HCT116 (cell line): ENCODE data around the gene BCKDHB. TPM values are rescaled to one million over a fixed set of nuclear protein-coding genes. Genes with fewer than 3 reads are reported as not detected.

Experiments
- ATAC-seq: fragments of 200-7000 bp; cut with Tn5 transposase; 2 replicates; pipeline ENCODE4 v1.9.1; 2020; ENCODE audit warnings: mild to moderate bottlenecking, moderate library complexity
- BruUV-seq: library from RNA; stranded (reverse); fragments of 400-500 nt; replicated peaks from 2 replicates; lab custom pipeline; 2021; lab: Mats Ljungman, UMichigan
- CTCF ChIA-PET: fragments of 300-600 bp; sonication (Branson Sonifier 250); formaldehyde crosslinking; loops from one replicate; lab custom pipeline; 2021; ENCODE audit warnings: antibody characterized with exemption; lab: Charles Lee
- POLR2A ChIA-PET: fragments of 300-600, 350-600 bp; sonication (Branson Sonifier 250); formaldehyde crosslinking; loops from one replicate; lab custom pipeline; 2021; ENCODE audit warnings: antibody characterized with exemption; lab: Charles Lee
- RAD21 ChIA-PET, 2 experiments: fragments of 300-600 bp; sonication (Branson Sonifier 250); formaldehyde crosslinking; loops; one replicate each; lab custom pipeline; 2023; ENCODE audit warnings: low total read pairs in 2 of 2; ENCODE audit not compliant: uncharacterized antibody in 2 of 2, unreplicated experiment in 2 of 2, low non-redundant PET in 1 of 2; lab: Charles Lee
- DNase-seq: peaks from one replicate; pipeline ENCODE4 v3.0.0-alpha.2; 2010; ENCODE audit warnings: low read depth, low spot score
- H2AFZ ChIP-seq: fragments of 200-600 bp; shearing (Covaris generic), sonication (generic); 2 replicates; pipeline ENCODE4 v1.6.1; 2017; ENCODE audit warnings: low read depth, mixed run types, mixed read lengths, antibody characterized with exemption, low read length; ENCODE audit not compliant: poor library complexity, severe bottlenecking
- H3K27ac ChIP-seq: 2 replicates; pipeline ENCODE4 v1.5.1; 2012; ENCODE audit warnings: low read depth, low read length
- H3K27me3 ChIP-seq: fragments of 200-600 bp; sonication (generic); 2 replicates; pipeline ENCODE4 v1.6.1; 2016; ENCODE audit warnings: mixed run types, low read length, mixed read lengths; ENCODE audit not compliant: insufficient read depth
- H3K36me3 ChIP-seq, 2 experiments: fragments of 200-500 bp in 1 of 2; fragments of 200-600 bp in 1 of 2; sonication (Bioruptor generic) in 1 of 2; sonication (generic) in 1 of 2; 2 replicates each; pipeline versions ENCODE4 v1.5.1 to v1.6.1; 2014 to 2016; ENCODE audit warnings: low read length in 2 of 2, inconsistent platforms in 1 of 2, mixed read lengths in 1 of 2, mixed run types in 1 of 2; ENCODE audit not compliant: insufficient read depth in 2 of 2, control insufficient read depth in 1 of 2
- H3K4me1 ChIP-seq, 2 experiments: fragments of 200-600 bp in 1 of 2; sonication (generic) in 1 of 2; 2 replicates each; pipeline versions ENCODE4 v1.5.1 to v1.6.1; 2012 to 2017; ENCODE audit warnings: low read length in 2 of 2, inconsistent platforms in 1 of 2, mild to moderate bottlenecking in 1 of 2, mixed read lengths in 1 of 2, mixed run types in 1 of 2, moderate library complexity in 1 of 2; ENCODE audit not compliant: insufficient read depth in 2 of 2, control insufficient read depth in 1 of 2
- H3K4me2 ChIP-seq: fragments of 200-600 bp; sonication (generic); 2 replicates; pipeline ENCODE4 v1.6.1; 2017; ENCODE audit warnings: mixed run types, low read length, mixed read lengths
- H3K4me3 ChIP-seq, 2 experiments: fragments of 200-600 bp in 1 of 2; sonication (generic) in 1 of 2; replicated peaks in 1 of 2; 2 replicates each; pipeline ENCODE4 v1.5.1; 2011 to 2016; ENCODE audit warnings: low read length in 2 of 2, control low read depth in 1 of 2, low read depth in 1 of 2, mild to moderate bottlenecking in 1 of 2, mixed read lengths in 1 of 2, mixed run types in 1 of 2
- H3K79me2 ChIP-seq: fragments of 200-600 bp; sonication (generic); 2 replicates; pipeline ENCODE4 v1.6.1; 2017; ENCODE audit warnings: mild to moderate bottlenecking, mixed run types, low read length, moderate library complexity, mixed read lengths; ENCODE audit not compliant: insufficient read depth
- H3K9ac ChIP-seq: fragments of 200-600 bp; sonication (generic); 2 replicates; pipeline ENCODE4 v1.6.1; 2016; ENCODE audit warnings: low read length, mixed read lengths
- H3K9me2 ChIP-seq: fragments of 200-600 bp; sonication (generic), shearing (Covaris generic); 2 replicates; pipeline ENCODE4 v1.6.1; 2017; ENCODE audit warnings: mixed run types, mild to moderate bottlenecking, moderate library complexity; ENCODE audit not compliant: insufficient read depth
- H3K9me3 ChIP-seq, 2 experiments: fragments of 200-500 bp in 1 of 2; fragments of 200-600 bp in 1 of 2; sonication (Bioruptor generic) in 1 of 2; sonication (generic) in 1 of 2; 2 replicates each; pipeline ENCODE4 v1.6.1; 2014 to 2017; ENCODE audit warnings: low read length in 2 of 2, mixed read lengths in 2 of 2, inconsistent platforms in 1 of 2, low read depth in 1 of 2, mild to moderate bottlenecking in 1 of 2, mixed run types in 1 of 2, moderate library complexity in 1 of 2; ENCODE audit not compliant: control insufficient read depth in 1 of 2, insufficient read depth in 1 of 2
- H4K20me1 ChIP-seq: fragments of 200-600 bp; sonication (generic), shearing (Covaris generic); 2 replicates; pipeline ENCODE4 v1.6.1; 2017; ENCODE audit warnings: mixed run types, mild to moderate bottlenecking, moderate library complexity; ENCODE audit not compliant: insufficient read depth
- CBX3 ChIP-seq: IDR thresholded peaks from 2 replicates; pipeline ENCODE4 v1.6.1; 2012; ENCODE audit warnings: low read depth
- CTCF ChIP-seq, 3 experiments: fragments of 200-600 bp in 1 of 3; sonication (generic) in 1 of 3; IDR thresholded peaks in 2 of 3; conservative IDR thresholded peaks in 1 of 3; 2 replicates each; pipeline ENCODE4 v1.5.1; 2012 to 2017; ENCODE audit warnings: low read depth in 2 of 3, low read length in 2 of 3, antibody characterized with exemption in 1 of 3, borderline replicate concordance in 1 of 3, control low read depth in 1 of 3, mild to moderate bottlenecking in 1 of 3, mixed read lengths in 1 of 3, mixed run types in 1 of 3, moderate library complexity in 1 of 3; ENCODE audit not compliant: insufficient read depth in 1 of 3
- EZH2 ChIP-seq: fragments of 200-600 bp; sonication (generic); IDR thresholded peaks from 2 replicates; pipeline ENCODE4 v1.6.1; 2017; ENCODE audit warnings: antibody characterized with exemption, mixed run types
- EZH2phosphoT487 ChIP-seq: fragments of 200-600 bp; IDR thresholded peaks from 2 replicates; pipeline ENCODE4 v1.6.1; 2018; ENCODE audit warnings: antibody characterized with exemption, borderline replicate concordance
- POLR2A ChIP-seq: IDR thresholded peaks from 2 replicates; pipeline ENCODE4 v1.7.0; 2011; ENCODE audit warnings: borderline replicate concordance; ENCODE audit not compliant: insufficient read depth, insufficient read length; ENCODE audit errors: extremely low read depth
- RAD21 ChIP-seq: IDR thresholded peaks from 2 replicates; pipeline ENCODE4 v1.6.1; 2012; ENCODE audit warnings: low read depth, mild to moderate bottlenecking
- REST ChIP-seq: IDR thresholded peaks from 2 replicates; pipeline ENCODE4 v1.6.1; 2012; ENCODE audit warnings: low read depth
- SRF ChIP-seq: IDR thresholded peaks from 2 replicates; pipeline ENCODE4 v1.6.1; 2012; ENCODE audit warnings: low read depth
- ZNF274 ChIP-seq: fragments of 200-500 bp; sonication (Bioruptor generic); IDR thresholded peaks from 2 replicates; pipeline ENCODE4 v1.6.1; 2014; ENCODE audit warnings: mild to moderate bottlenecking, low read depth, low read length, inconsistent platforms
- intact Hi-C: fragments of 100-400 bp; cut with micrococcal nuclease; formaldehyde crosslinking; loops from 2 replicates; pipeline ENCODE4 v1.10.0; 2022
- total RNA-seq: library from RNA; stranded (reverse); gene quantifications from one replicate; pipeline ENCODE4 v1.2.1, GENCODE V29; 2021; ENCODE audit not compliant: unreplicated experiment
- TF ChIP-seq, protein P1 (sequence below): IDR thresholded peaks from 2 replicates; pipeline ENCODE4 v1.6.1; 2012

BCKDHB gene
- total RNA-seq, 1 experiment from 2014 or later = 11.2 TPM

- TF ChIP-seq REST = no peak
- no peak for TF ChIP-seq RAD21
- TF ChIP-seq CTCF (IDR thresholded peaks at IDR 0.05 in 2 of 3, conservative IDR thresholded peaks at IDR 0.05 in 1 of 3; ENCODE audit: borderline replicate concordance in 1 of 3, insufficient read depth in 1 of 3, low read depth in 2 of 3, low read length in 2 of 3) = no peak
- TF ChIP-seq, protein P1, sequence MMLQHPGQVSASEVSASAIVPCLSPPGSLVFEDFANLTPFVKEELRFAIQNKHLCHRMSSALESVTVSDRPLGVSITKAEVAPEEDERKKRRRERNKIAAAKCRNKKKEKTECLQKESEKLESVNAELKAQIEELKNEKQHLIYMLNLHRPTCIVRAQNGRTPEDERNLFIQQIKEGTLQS = no peak
Measured at GRCh38 chr6:80341330-80341729, 234.9 kb downstream of the BCKDHB start (continued).

DNA sequence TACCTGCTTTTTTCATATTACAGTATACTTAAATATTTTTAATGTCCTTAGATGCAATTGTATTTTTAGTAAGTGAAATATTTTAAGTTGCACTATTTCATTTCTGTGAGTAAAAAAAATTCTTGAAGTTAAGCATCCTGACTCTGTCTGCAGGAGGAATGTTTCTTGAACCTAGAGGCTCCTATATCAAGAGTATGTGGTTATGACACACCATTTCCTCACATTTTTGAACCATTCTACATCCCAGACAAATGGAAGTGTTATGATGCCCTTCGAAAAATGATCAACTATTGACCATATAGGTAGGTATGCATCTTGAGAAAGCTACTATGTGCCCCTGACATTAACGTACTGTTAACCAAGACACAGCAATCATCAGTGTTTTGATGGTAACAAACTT, 237.0 kb downstream of the BCKDHB start:
- no peak overlapping the region for H3K4me2 ChIP-seq
- H3K9me2 ChIP-seq = no peaks in the 10 kb centered on the region
- ChIA-PET CTCF (no interaction called here), POLR2A (interaction anchor here (0.6 kb wide), 1 partner anchor 21 kb away, joined by 3 read pairs; no protein-coding TSS in a partner anchor), RAD21 (no interaction called here)
- no peak overlapping the region for H3K9ac ChIP-seq
- H3K9me3 ChIP-seq = no peaks in the 10 kb centered on the region
- intact Hi-C loops = no loop called here
- no peaks in the 10 kb centered on the region for H4K20me1 ChIP-seq
- H3K27ac ChIP-seq = no peak overlapping the region
- no peak overlapping the region for H3K4me3 ChIP-seq
- H3K36me3 ChIP-seq = no peaks in the 10 kb centered on the region
- no TSS peak for BruUV-seq
- no peak overlapping the region for H2AFZ ChIP-seq
- no peak for ATAC-seq
- no peak for DNase-seq
- no peaks in the 10 kb centered on the region for H3K79me2 ChIP-seq
- no peaks in the 10 kb centered on the region for H3K27me3 ChIP-seq
- no peaks in the 10 kb centered on the region for H3K4me1 ChIP-seq
- TF ChIP-seq CBX3 = no peak
- TF ChIP-seq SRF = no peak
- no peak for TF ChIP-seq ZNF274
- no peak for TF ChIP-seq EZH2
- no peak for TF ChIP-seq REST
- TF ChIP-seq, protein P1 = no peak
- TF ChIP-seq POLR2A = no peak
- no peak for TF ChIP-seq EZH2phosphoT487
